Stimulated activated CD8-positive, alpha-beta memory T cell treated with anti-CD3 and anti-CD28 coated beads, Interleukin-7, amount 100 ng/mL, for 1 hour (primary cell): ENCODE results near the gene CRACR2A.

Experiments used
- DNase-seq, 2 donors: peaks; one replicate each; pipeline ENCODE4 v3.0.0-alpha.2; 2020; ENCODE audit warnings: low read depth in 2 of 2

The CRACR2A gene

GRCh38 chr12:3651585-3652424 is 101.1 kb downstream of the CRACR2A start:
- no peak for DNase-seq

- no peak for DNase-seq
Measured at GRCh38 chr12:3647504-3647903, 105.4 kb downstream of the CRACR2A start.

GRCh38 chr12:3646561-3647241 is 106.2 kb downstream of the CRACR2A start:
- no peak for DNase-seq

- DNase-seq = no peak
Measured at GRCh38 chr12:3645091-3645490, 107.8 kb downstream of the CRACR2A start.

- DNase-seq = no peak
Measured at GRCh38 chr12:3644104-3644503, 108.8 kb downstream of the CRACR2A start.

- no peak for DNase-seq
Measured at GRCh38 chr12:3641428-3642018, 111.4 kb downstream of the CRACR2A start.

GRCh38 chr12:3636328-3636727 is 116.6 kb downstream of the CRACR2A start:
- no peak for DNase-seq

GRCh38 chr12:3634348-3634747 is 118.6 kb downstream of the CRACR2A start:
- DNase-seq = no peak

- DNase-seq = no peak
Measured at GRCh38 chr12:3633396-3633795, 119.5 kb downstream of the CRACR2A start.

- no peak for DNase-seq
Measured at GRCh38 chr12:3632754-3633153, 120.2 kb downstream of the CRACR2A start.

- DNase-seq = no peak
Measured at GRCh38 chr12:3632256-3632655, 120.7 kb downstream of the CRACR2A start.

GRCh38 chr12:3631759-3632158 is 121.2 kb downstream of the CRACR2A start:
- DNase-seq = no peak

GRCh38 chr12:3631272-3631637 is 121.7 kb downstream of the CRACR2A start:
- DNase-seq = no peak

- no peak for DNase-seq
Measured at GRCh38 chr12:3630621-3631271, 122.2 kb downstream of the CRACR2A start.

- no peak for DNase-seq
Measured at GRCh38 chr12:3630111-3630510, 122.8 kb downstream of the CRACR2A start.

GRCh38 chr12:3629057-3629830 is 123.7 kb downstream of the CRACR2A start:
- DNase-seq = no peak

GRCh38 chr12:3628629-3629028 is 124.3 kb downstream of the CRACR2A start:
- DNase-seq = no peak

GRCh38 chr12:3627336-3627735 is 125.6 kb downstream of the CRACR2A start:
- no peak for DNase-seq

- no peak for DNase-seq
Measured at GRCh38 chr12:3624273-3624672, 128.6 kb downstream of the CRACR2A start.

GRCh38 chr12:3622822-3623690 is 129.9 kb downstream of the CRACR2A start:
- no peak for DNase-seq
